IMR-90 (cell line): ENCODE data around the gene FAAP20. TPM values are rescaled to one million over a fixed set of nuclear protein-coding genes. Genes with fewer than 3 reads are reported as not detected.

Experiments
- ATAC-seq: fragments of 200-7000 bp; cut with Tn5 transposase; 2 replicates; pipeline ENCODE4 v1.9.1; 2020; ENCODE audit warnings: low read depth, mild to moderate bottlenecking, moderate library complexity
- BruUV-seq: library from RNA; stranded (reverse); fragments of 400-500 nt; replicated peaks from 2 replicates; lab custom pipeline; 2021; lab: Mats Ljungman, UMichigan
- CTCF ChIA-PET: fragments of 300-600 bp; formaldehyde crosslinking; extraction: SDS; loops from one replicate; lab custom pipeline; 2021; ENCODE audit warnings: antibody characterized with exemption; lab: Yijun Ruan, JAX
- POLR2A ChIA-PET: fragments of 300-600 bp; sonication (Branson Sonifier 250); formaldehyde crosslinking; loops from one replicate; lab custom pipeline; 2022; ENCODE audit warnings: antibody characterized with exemption; ENCODE audit not compliant: unreplicated experiment; lab: Charles Lee
- DNase-seq: peaks from one replicate; pipeline ENCODE4 v3.0.0; 2013
- H2AFZ ChIP-seq: replicated peaks from 2 replicates; pipeline ENCODE3; 2013; ENCODE audit warnings: low read length, mild to moderate bottlenecking; ENCODE audit not compliant: poor library complexity
- H2AK5ac ChIP-seq: 2 replicates; pipeline ENCODE4 v1.6.1; 2013; ENCODE audit warnings: low read depth, low read length, inconsistent platforms
- H2AK9ac ChIP-seq: replicated peaks from 2 replicates; pipeline ENCODE3; 2013; ENCODE audit warnings: mild to moderate bottlenecking, low read depth, low read length, moderate library complexity; ENCODE audit not compliant: poor library complexity
- H2BK120ac ChIP-seq: 2 replicates; pipeline ENCODE4 v1.6.1; 2013; ENCODE audit warnings: low read depth, low read length, inconsistent platforms
- H2BK15ac ChIP-seq: 3 replicates; pipeline ENCODE4 v1.6.1; 2013; ENCODE audit warnings: low read depth, low read length, inconsistent platforms
- H2BK20ac ChIP-seq: 2 replicates; pipeline ENCODE4 v1.6.1; 2013; ENCODE audit warnings: low read depth, mild to moderate bottlenecking, inconsistent platforms, low read length, moderate library complexity
- H2BK5ac ChIP-seq: 2 replicates; pipeline ENCODE4 v1.6.1; 2013; ENCODE audit warnings: mild to moderate bottlenecking, low read depth, low read length, inconsistent platforms; ENCODE audit not compliant: poor library complexity, severe bottlenecking
- H3K14ac ChIP-seq: replicated peaks from 2 replicates; pipeline ENCODE4 v1.6.1; 2013; ENCODE audit warnings: low read depth, low read length, inconsistent platforms
- H3K18ac ChIP-seq: 2 replicates; pipeline ENCODE4 v1.6.1; 2013; ENCODE audit warnings: low read depth, low read length, control low read depth
- H3K23ac ChIP-seq: 2 replicates; pipeline ENCODE4 v1.6.1; 2013; ENCODE audit warnings: low read depth, low read length, inconsistent platforms
- H3K27ac ChIP-seq: 2 replicates; pipeline ENCODE4 v1.5.1; 2013; ENCODE audit warnings: mild to moderate bottlenecking, control low read depth, low read length; ENCODE audit not compliant: insufficient read depth
- H3K27me3 ChIP-seq: 2 replicates; pipeline ENCODE4 v1.6.1; 2013; ENCODE audit warnings: low read length; ENCODE audit not compliant: control insufficient read depth, insufficient read depth
- H3K36me3 ChIP-seq: 2 replicates; pipeline ENCODE4 v1.6.1; 2013; ENCODE audit warnings: low read length, mixed read lengths; ENCODE audit not compliant: control insufficient read depth, insufficient read depth
- H3K4ac ChIP-seq: 2 replicates; pipeline ENCODE4 v1.6.1; 2013; ENCODE audit warnings: low read depth, low read length, inconsistent platforms
- H3K4me1 ChIP-seq: 2 replicates; pipeline ENCODE4 v1.6.1; 2013; ENCODE audit warnings: low read length, mixed read lengths; ENCODE audit not compliant: control insufficient read depth, insufficient read depth
- H3K4me2 ChIP-seq: 2 replicates; pipeline ENCODE4 v1.6.1; 2013; ENCODE audit warnings: low read depth, mild to moderate bottlenecking, control low read depth, low read length, moderate library complexity
- H3K4me3 ChIP-seq: 2 replicates; pipeline ENCODE4 v1.5.1; 2013; ENCODE audit warnings: low read depth, mild to moderate bottlenecking, control low read depth, low read length, moderate library complexity; ENCODE audit not compliant: insufficient read depth
- H3K56ac ChIP-seq: 2 replicates; pipeline ENCODE4 v1.6.1; 2013; ENCODE audit warnings: low read length, inconsistent platforms; ENCODE audit not compliant: insufficient read depth; ENCODE audit errors: extremely low read depth
- H3K79me1 ChIP-seq, 2 experiments: 2 replicates each; pipeline ENCODE4 v1.6.1; 2013; ENCODE audit warnings: low read length in 2 of 2, inconsistent platforms in 1 of 2, low read depth in 1 of 2
- H3K9ac ChIP-seq: 2 replicates; pipeline ENCODE4 v1.6.1; 2013; ENCODE audit warnings: low read depth, low read length, control low read depth
- H3K9me1 ChIP-seq: 2 replicates; pipeline ENCODE4 v1.6.1; 2013; ENCODE audit warnings: low read length, inconsistent platforms; ENCODE audit not compliant: insufficient read depth
- H3K9me3 ChIP-seq: 2 replicates; pipeline ENCODE4 v1.6.1; 2013; ENCODE audit warnings: low read length; ENCODE audit not compliant: control insufficient read depth, insufficient read depth
- H4K20me1 ChIP-seq: 2 replicates; pipeline ENCODE4 v1.6.1; 2013; ENCODE audit warnings: low read length, inconsistent platforms; ENCODE audit not compliant: insufficient read depth
- H4K5ac ChIP-seq: 2 replicates; pipeline ENCODE4 v1.6.1; 2013; ENCODE audit warnings: mild to moderate bottlenecking, low read depth, low read length, control low read depth
- H4K8ac ChIP-seq, 2 experiments: 2 replicates each; pipeline ENCODE4 v1.6.1; 2013; ENCODE audit warnings: low read depth in 2 of 2, low read length in 2 of 2, control low read depth in 1 of 2, inconsistent platforms in 1 of 2
- H4K91ac ChIP-seq: 2 replicates; pipeline ENCODE4 v1.6.1; 2013; ENCODE audit warnings: low read depth, low read length, inconsistent platforms; ENCODE audit not compliant: insufficient read depth
- BHLHE40 ChIP-seq: fragments of 150-350 bp; IDR thresholded peaks from 2 replicates; pipeline ENCODE4 v1.6.1; 2016; ENCODE audit warnings: mild to moderate bottlenecking, low read depth, low read length
- NFE2L2 ChIP-seq: fragments of 150-350 bp; IDR thresholded peaks from 2 replicates; pipeline ENCODE4 v1.6.1; 2016; ENCODE audit warnings: low read depth, mild to moderate bottlenecking, low read length
- RAD21 ChIP-seq: IDR thresholded peaks from 2 replicates; pipeline ENCODE4 v1.6.1; 2012; ENCODE audit warnings: low read length, improper control_type of control experiment
- SMC3 ChIP-seq: fragments of 150-350 bp; IDR thresholded peaks from 2 replicates; pipeline ENCODE4 v1.6.1; 2016; ENCODE audit warnings: low read depth, mild to moderate bottlenecking, antibody characterized with exemption, low read length, moderate library complexity
- WGBS, 2 experiments: methylation state at CpG; one replicate each; pipeline versions ENCODE4 v1.1.5 to v1.1.7; 2013; ENCODE audit warnings: missing lambda C conversion rate in 2 of 2; ENCODE audit not compliant: insufficient read length in 1 of 2; ENCODE audit errors: extremely low coverage in 2 of 2; 5-methylcytosine and 5-hydroxymethylcytosine counted together
- dilution Hi-C: fragments of 300-500 bp; cut with HindIII; formaldehyde crosslinking; loops from one replicate; pipeline ENCODE4 v1.14.3; 2018; ENCODE audit warnings: low sequenced_read_pairs; ENCODE audit not compliant: unreplicated experiment
- in situ Hi-C: fragments of 300-500 bp; cut with MboI; formaldehyde crosslinking; loops from 3 replicates; pipeline ENCODE4 v1.14.3; 2019; ENCODE audit warnings: low sequenced_read_pairs, inconsistent platforms, mixed read lengths
- intact Hi-C: fragments of 100-400 bp; cut with micrococcal nuclease; formaldehyde crosslinking; loops from 2 replicates; pipeline ENCODE4 v1.10.0; 2022
- polyA plus RNA-seq, 3 experiments: library from polyadenylated mRNA; depleted of rRNA; stranded (reverse); fragments of >200 nt; gene quantifications; 2 replicates each; pipeline ENCODE4 v1.2.3, GENCODE V29; 2012; ENCODE audit warnings: low replicate concordance in 1 of 3
- total RNA-seq: library from RNA; depleted of rRNA; stranded (reverse); fragments of >200 nt; gene quantifications from 2 replicates; pipeline ENCODE4 v1.2.3, GENCODE V29; 2012

The FAAP20 gene
- total and polyA plus RNA-seq, 2 of the 4 experiments (the other 2 are of a cell fraction): 6.5 to 31.5 TPM

GRCh38 chr1:2155788-2156187 lies 38.8 kb downstream of the FAAP20 start:
- Histone ChIP-seq H2BK15ac (no peak overlapping the region), H3K18ac (no peak overlapping the region), H2AK9ac (no peak overlapping the region), H3K23ac (no peak overlapping the region), H2BK20ac (no peak overlapping the region), H2AK5ac (no peak overlapping the region), H4K8ac (no peak overlapping the region), H3K14ac (no peak overlapping the region), H3K27me3 (peaks cover 8% of the 10 kb centered on the region; the same call in 1 of the 2 replicates), H3K79me1 (no peaks in the 10 kb centered on the region), H3K36me3 (no peaks in the 10 kb centered on the region), H3K27ac (no peak overlapping the region), H3K4me1 (no peaks in the 10 kb centered on the region), H2AFZ (no peak overlapping the region), H3K9me3 (no peaks in the 10 kb centered on the region), H3K4me3 (no peak overlapping the region), H2BK5ac (no peak overlapping the region), H3K9me1 (no peaks in the 10 kb centered on the region), H4K91ac (no peak overlapping the region), H4K5ac (no peak overlapping the region), H3K9ac (no peak overlapping the region), H3K4ac (no peak overlapping the region), H4K20me1 (no peaks in the 10 kb centered on the region), H3K56ac (no peak overlapping the region), H3K4me2 (no peak overlapping the region), H2BK120ac (no peak overlapping the region)
- CTCF ChIA-PET: no interaction called here
- 73% methylated on average over 3 of the region's 6 CpGs; no CpG with 5 or more reads in 1 of the 2 experiments for WGBS, 2 experiments
- BruUV-seq: no TSS peak
- in situ Hi-C loops (loop anchor here (10.0 kb wide), 1 partner anchor 191 kb away; no protein-coding TSS in a partner anchor), dilution Hi-C loops (no loop called here), intact Hi-C loops (no loop called here)
- ATAC-seq (no peak), DNase-seq (no peak)
- POLR2A ChIA-PET: no interaction called here
- TF ChIP-seq SMC3: no peak
- no peak for TF ChIP-seq NFE2L2
- TF ChIP-seq RAD21: no peak
- no peak for TF ChIP-seq BHLHE40
